Upper lobe of left lung (tissue), 6 donors: ENCODE results near the gene DCANP1. TPM values are rescaled to one million over a fixed set of nuclear protein-coding genes. Genes with fewer than 3 reads are reported as not detected.

Experiments used
- ATAC-seq, 2 donors: fragments of 200-7000 bp; cut with Tn5 transposase; one replicate each; pipeline ENCODE4 v1.9.1; 2022; ENCODE audit warnings: mild to moderate bottlenecking in 2 of 2, moderate library complexity in 2 of 2; ENCODE audit not compliant: low FRiP score in 2 of 2
- DNase-seq, 2 donors: peaks; one replicate each; pipeline ENCODE4 v3.0.0-alpha.2; 2019 to 2020
- H3K27ac ChIP-seq, 4 donors: fragments of 200-600 bp; sonication (generic); one replicate each; pipeline ENCODE4 v1.5.1; 2016 to 2019
- H3K27me3 ChIP-seq, 4 donors: fragments of 200-600 bp; sonication (generic); one replicate each; pipeline ENCODE4 v1.5.1; 2017 to 2019
- H3K36me3 ChIP-seq, 4 donors: fragments of 200-600 bp; sonication (generic); one replicate each; pipeline ENCODE4 v1.5.1; 2016 to 2019
- H3K4me1 ChIP-seq, 4 donors: fragments of 200-600 bp; sonication (generic); one replicate each; pipeline ENCODE4 v1.5.1; 2018 to 2019
- H3K4me3 ChIP-seq, 4 donors: fragments of 200-600 bp; sonication (generic); one replicate each; pipeline ENCODE4 v1.5.1; 2017 to 2019; ENCODE audit warnings: mild to moderate bottlenecking in 2 of 4, moderate library complexity in 1 of 4
- H3K9me3 ChIP-seq, 4 donors: fragments of 200-600 bp; sonication (generic); one replicate each; pipeline ENCODE4 v1.5.1; 2018 to 2019
- CTCF ChIP-seq, 6 experiments: fragments of 450-650 bp in 4 of 6; fragments of 200-600 bp in 2 of 6; sonication (generic) in 2 of 6; IDR thresholded peaks; one replicate each; pipeline ENCODE4 v1.5.1; 2016 to 2019; ENCODE audit warnings: antibody characterized with exemption in 6 of 6
- EP300 ChIP-seq, 4 donors: sonication (generic); formaldehyde crosslinking; IDR thresholded peaks; one replicate each; pipeline ENCODE4 v1.5.1; 2017; ENCODE audit warnings: antibody characterized with exemption in 4 of 4, control low read depth in 2 of 4
- POLR2A ChIP-seq, 4 donors: fragments of 450-650 bp; IDR thresholded peaks; one replicate each; pipeline ENCODE4 v1.5.1; 2016 to 2017; ENCODE audit warnings: antibody characterized with exemption in 4 of 4, mild to moderate bottlenecking in 2 of 4
- POLR2AphosphoS5 ChIP-seq, 2 donors: sonication (generic); formaldehyde crosslinking; IDR thresholded peaks; one replicate each; pipeline ENCODE4 v1.5.1; 2017; ENCODE audit warnings: antibody characterized with exemption in 2 of 2
- WGBS, 2 donors: methylation state at CpG; one replicate each; pipeline ENCODE4 v1.1.5; 2017 to 2018; 5-methylcytosine and 5-hydroxymethylcytosine counted together
- total RNA-seq, 6 donors: library from RNA; depleted of rRNA in 4 of 6; stranded (reverse); fragments of >200 nt in 4 of 6; gene quantifications; one replicate each; pipeline versions ENCODE4 v1.1.0 to v1.2.1, GENCODE V29; 2016 to 2021
- donor health status: DM: no; HTN: no; CAD: no; lungs with moderate emphysema.
- donor health status: DM: no; HTN: yes; CAD: no; lungs with severe emphysema.

DCANP1 gene
- total RNA-seq, 6 donors from 2014 or later = 0.11 to 1.0 (median 0.27) TPM; not detected in 2

GRCh38 chr5:135437422-135437795 lies 9.7 kb downstream of the DCANP1 start:
- Histone ChIP-seq H3K27me3 (no peaks in the 10 kb centered on the region), H3K27ac (peak overlapping the region in 3 of 4 donors; percentile 8 to 60 (median 33)), H3K36me3 (no peaks in the 10 kb centered on the region), H3K4me1 (peaks cover 21 to 34% (median 30%) of the 10 kb centered on the region in 4 donors), H3K9me3 (no peaks in the 10 kb centered on the region), H3K4me3 (no peak overlapping the region)
- TF ChIP-seq POLR2AphosphoS5 (IDR thresholded peaks at IDR 0.05) (no peak), EP300 (IDR thresholded peaks at IDR 0.05) (no peak), CTCF (IDR thresholded peaks at IDR 0.05) (no peak), POLR2A (IDR thresholded peaks at IDR 0.05) (no peak)
- ATAC-seq (peak in 1 of 2 donors; percentile 55), DNase-seq (peak in 1 of 2 donors; percentile 55)
- WGBS, 2 donors = 40 to 76% methylated on average over 7 of the region's 7 CpGs

GRCh38 chr5:135436951-135437418 lies 10.2 kb downstream of the DCANP1 start:
- no peak for ATAC-seq
- Histone ChIP-seq H3K27ac (peak overlapping the region in 2 of 4 donors; percentile 33 to 60), H3K9me3 (no peaks in the 10 kb centered on the region), H3K4me3 (no peak overlapping the region), H3K27me3 (no peaks in the 10 kb centered on the region), H3K36me3 (no peaks in the 10 kb centered on the region), H3K4me1 (peaks cover 21 to 34% (median 30%) of the 10 kb centered on the region in 4 donors)
- DNase-seq = no peak
- WGBS, 2 donors = 50 to 79% methylated on average over 5 to 7 of the region's 7 CpGs
- TF ChIP-seq POLR2A (IDR thresholded peaks at IDR 0.05) (no peak), CTCF (IDR thresholded peaks at IDR 0.05) (no peak), POLR2AphosphoS5 (IDR thresholded peaks at IDR 0.05) (no peak), EP300 (IDR thresholded peaks at IDR 0.05) (no peak)

- Histone ChIP-seq H3K4me3 (no peak overlapping the region), H3K36me3 (no peaks in the 10 kb centered on the region), H3K27me3 (no peaks in the 10 kb centered on the region), H3K9me3 (no peaks in the 10 kb centered on the region), H3K4me1 (peaks cover 21 to 34% (median 28%) of the 10 kb centered on the region in 4 donors), H3K27ac (no peak overlapping the region)
- 62 to 76% methylated on average over 3 to 8 of the region's 9 CpGs for WGBS, 2 donors
- DNase-seq = no peak
- ATAC-seq = no peak
- TF ChIP-seq POLR2A (IDR thresholded peaks at IDR 0.05) = no peak
Measured at GRCh38 chr5:135435467-135436330, 11.4 kb downstream of the DCANP1 start.

- Histone ChIP-seq H3K4me3 (no peak overlapping the region), H3K27me3 (no peaks in the 10 kb centered on the region), H3K9me3 (no peaks in the 10 kb centered on the region), H3K4me1 (peaks cover 21 to 34% (median 28%) of the 10 kb centered on the region in 4 donors), H3K27ac (peak overlapping the region in 1 of 4 donors; percentile 69), H3K36me3 (no peaks in the 10 kb centered on the region)
- TF ChIP-seq EP300 (IDR thresholded peaks at IDR 0.05) (no peak), POLR2A (IDR thresholded peaks at IDR 0.05) (no peak), CTCF (IDR thresholded peaks at IDR 0.05) (no peak), POLR2AphosphoS5 (IDR thresholded peaks at IDR 0.05) (no peak)
- WGBS, 2 donors = 61 to 66% methylated on average over 23 to 24 of the region's 24 CpGs
- ATAC-seq (no peak), DNase-seq (no peak)
Measured at GRCh38 chr5:135434591-135435466, 12.3 kb downstream of the DCANP1 start.
